SK-N-SH (cell line): ENCODE data around the gene ASPSCR1.

Experiments
- CTCF ChIP-seq: fragments of 200-600 bp; sonication (generic); IDR thresholded peaks from 2 replicates; pipeline ENCODE4 v1.6.1; 2017; ENCODE audit warnings: antibody characterized with exemption, mild to moderate bottlenecking, moderate library complexity
- EP300 ChIP-seq, 2 experiments: IDR thresholded peaks; 2 replicates each; pipeline versions ENCODE4 v1.4.0 to v1.6.1; 2012; ENCODE audit warnings: borderline replicate concordance in 1 of 2, low read depth in 1 of 2, low read length in 1 of 2
- EZH2phosphoT487 ChIP-seq: fragments of 200-600 bp; sonication (generic); IDR thresholded peaks from 2 replicates; pipeline ENCODE4 v1.6.1; 2017; ENCODE audit warnings: low read depth, mixed run types, mild to moderate bottlenecking, antibody characterized with exemption, moderate library complexity, borderline replicate concordance
- FOXJ3 ChIP-seq: sonication (generic); formaldehyde crosslinking; IDR thresholded peaks from 2 replicates; pipeline ENCODE4 v1.5.1; 2020; ENCODE audit warnings: mild to moderate bottlenecking, missing genetic modification reagents
- GATA2 ChIP-seq: sonication (generic); formaldehyde crosslinking; IDR thresholded peaks from 2 replicates; pipeline ENCODE4 v1.5.0; 2020; ENCODE audit warnings: mild to moderate bottlenecking, missing genetic modification reagents
- JUND ChIP-seq: IDR thresholded peaks from 2 replicates; pipeline ENCODE4 v1.4.0; 2012
- MXI1 ChIP-seq: IDR thresholded peaks from 2 replicates; pipeline ENCODE4 v1.6.1; 2012; ENCODE audit warnings: mild to moderate bottlenecking, low read depth, low read length, improper control_type of control experiment
- POLR2AphosphoS5 ChIP-seq: IDR thresholded peaks from 2 replicates; pipeline ENCODE4 v1.6.1; 2012; ENCODE audit warnings: low read depth, low read length
- RAD21 ChIP-seq: IDR thresholded peaks from 2 replicates; pipeline ENCODE4 v1.6.1; 2012; ENCODE audit warnings: mild to moderate bottlenecking, low read length
- RFX5 ChIP-seq: IDR thresholded peaks from 2 replicates; pipeline ENCODE4 v1.6.1; 2012; ENCODE audit warnings: mild to moderate bottlenecking, improper control_type of control experiment, low read length
- USF2 ChIP-seq: fragments of 150-350 bp; IDR thresholded peaks from 2 replicates; pipeline ENCODE4 v1.6.1; 2017; ENCODE audit warnings: antibody characterized with exemption, low read length, low read depth, borderline replicate concordance
- TF ChIP-seq, protein P1 (sequence below): IDR thresholded peaks from 2 replicates; pipeline ENCODE4 v1.6.1; 2012; ENCODE audit warnings: mild to moderate bottlenecking, low read depth, low read length, moderate library complexity

- TF ChIP-seq RFX5 = no peak
- TF ChIP-seq CTCF = no peak
- no peak for TF ChIP-seq POLR2AphosphoS5
- no peak for TF ChIP-seq GATA2 (CRISPR knock-in tag)
- TF ChIP-seq, protein P1, sequence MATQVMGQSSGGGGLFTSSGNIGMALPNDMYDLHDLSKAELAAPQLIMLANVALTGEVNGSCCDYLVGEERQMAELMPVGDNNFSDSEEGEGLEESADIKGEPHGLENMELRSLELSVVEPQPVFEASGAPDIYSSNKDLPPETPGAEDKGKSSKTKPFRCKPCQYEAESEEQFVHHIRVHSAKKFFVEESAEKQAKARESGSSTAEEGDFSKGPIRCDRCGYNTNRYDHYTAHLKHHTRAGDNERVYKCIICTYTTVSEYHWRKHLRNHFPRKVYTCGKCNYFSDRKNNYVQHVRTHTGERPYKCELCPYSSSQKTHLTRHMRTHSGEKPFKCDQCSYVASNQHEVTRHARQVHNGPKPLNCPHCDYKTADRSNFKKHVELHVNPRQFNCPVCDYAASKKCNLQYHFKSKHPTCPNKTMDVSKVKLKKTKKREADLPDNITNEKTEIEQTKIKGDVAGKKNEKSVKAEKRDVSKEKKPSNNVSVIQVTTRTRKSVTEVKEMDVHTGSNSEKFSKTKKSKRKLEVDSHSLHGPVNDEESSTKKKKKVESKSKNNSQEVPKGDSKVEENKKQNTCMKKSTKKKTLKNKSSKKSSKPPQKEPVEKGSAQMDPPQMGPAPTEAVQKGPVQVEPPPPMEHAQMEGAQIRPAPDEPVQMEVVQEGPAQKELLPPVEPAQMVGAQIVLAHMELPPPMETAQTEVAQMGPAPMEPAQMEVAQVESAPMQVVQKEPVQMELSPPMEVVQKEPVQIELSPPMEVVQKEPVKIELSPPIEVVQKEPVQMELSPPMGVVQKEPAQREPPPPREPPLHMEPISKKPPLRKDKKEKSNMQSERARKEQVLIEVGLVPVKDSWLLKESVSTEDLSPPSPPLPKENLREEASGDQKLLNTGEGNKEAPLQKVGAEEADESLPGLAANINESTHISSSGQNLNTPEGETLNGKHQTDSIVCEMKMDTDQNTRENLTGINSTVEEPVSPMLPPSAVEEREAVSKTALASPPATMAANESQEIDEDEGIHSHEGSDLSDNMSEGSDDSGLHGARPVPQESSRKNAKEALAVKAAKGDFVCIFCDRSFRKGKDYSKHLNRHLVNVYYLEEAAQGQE = no peak
- TF ChIP-seq MXI1 = no peak
- TF ChIP-seq JUND = no peak
- TF ChIP-seq EP300 (IDR thresholded peaks at IDR 0.05; ENCODE audit: borderline replicate concordance in 1 of 2, low read depth in 1 of 2, low read length in 1 of 2) = no peak
- TF ChIP-seq EZH2phosphoT487 = no peak
- no peak for TF ChIP-seq USF2
- no peak for TF ChIP-seq RAD21
- no peak for TF ChIP-seq FOXJ3 (CRISPR knock-in tag)
Measured at GRCh38 chr17:81952792-81953228, 24.6 kb upstream of the ASPSCR1 start.
